ENCODE measurements around the gene PCYT1B.

The PCYT1B gene

DNA sequence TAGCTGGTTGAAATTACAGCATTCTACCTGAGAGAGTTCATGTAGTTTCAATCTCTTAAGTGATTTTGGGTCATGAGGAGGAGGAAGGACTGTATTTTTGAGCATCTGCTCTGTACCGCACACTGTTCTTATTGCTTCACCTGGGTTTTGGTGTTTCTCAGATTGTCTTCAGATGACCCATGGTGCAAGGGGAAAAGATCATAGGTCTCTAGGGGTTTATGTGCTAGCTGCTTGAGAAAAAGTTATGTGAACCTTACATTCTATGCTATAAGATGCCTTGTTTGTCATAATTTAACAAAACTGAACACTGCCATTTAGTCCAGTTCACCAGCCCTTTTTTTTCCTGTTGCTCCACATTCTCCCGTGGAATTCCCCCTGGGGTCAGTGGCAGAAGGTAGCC is 121.7 kb downstream of the PCYT1B start:
- no peak for DNase-seq (ENCODE audit: low spot score)

GRCh38 chrX:24520472-24520871 is 126.7 kb downstream of the PCYT1B start:
- DNase-seq (ENCODE audit: low spot score) = no peak

DNA sequence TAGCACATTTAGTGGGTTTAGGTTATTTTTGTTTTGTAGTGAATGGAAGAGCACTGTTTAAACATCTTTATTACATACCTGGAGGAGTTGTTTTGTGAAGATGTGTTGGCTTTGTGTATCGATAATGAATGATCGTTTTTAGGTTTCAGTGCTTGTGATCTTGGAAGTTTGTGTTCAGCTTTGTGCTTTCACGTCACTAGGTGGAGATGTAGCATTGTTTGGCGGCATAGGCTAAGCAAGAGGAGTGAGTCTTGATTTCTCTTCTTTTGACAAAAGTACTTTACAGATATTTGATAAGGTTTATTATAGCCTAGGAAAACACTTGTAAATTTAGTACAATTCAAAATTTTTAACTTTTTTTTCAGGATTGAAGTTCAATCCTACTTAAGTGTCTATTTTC is 131.7 kb downstream of the PCYT1B start:
- no peak for DNase-seq (ENCODE audit: low spot score)

GRCh38 chrX:24513416-24513815 is 133.7 kb downstream of the PCYT1B start:
- DNase-seq (ENCODE audit: low spot score) = no peak

DNA sequence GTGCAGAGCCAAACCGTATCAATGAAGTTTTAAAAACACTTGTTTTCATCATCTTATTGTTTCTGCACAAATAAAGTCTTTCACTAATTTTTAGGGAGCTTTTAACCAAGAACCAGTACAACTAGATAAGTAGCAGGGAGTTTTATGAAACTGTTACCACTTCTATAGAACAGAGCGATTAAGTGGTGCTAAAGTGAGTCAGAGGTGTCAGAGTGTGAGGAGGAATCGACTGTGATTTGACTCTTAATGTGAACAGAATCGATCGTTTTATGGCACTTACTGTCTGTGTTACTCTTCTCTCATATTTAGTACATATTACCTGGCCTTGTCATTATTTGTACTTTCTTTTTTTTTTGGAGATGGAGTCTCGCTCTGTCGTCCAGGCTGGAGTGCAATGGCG is 138.8 kb downstream of the PCYT1B start:
- DNase-seq (ENCODE audit: low spot score) = no peak
